Tongue (tissue), 2 donors: ENCODE measurements around the gene MED26. TPM values are rescaled to one million over a fixed set of nuclear protein-coding genes. Genes with fewer than 3 reads are reported as not detected.
A peak's percentile ranks its signal among the peaks of the same experiment; 100 is the strongest.

Experiments used
- DNase-seq: peaks from one replicate; pipeline ENCODE4 v3.0.0-alpha.2; 2015
- total RNA-seq: library from RNA; depleted of rRNA; stranded (reverse); fragments of >200 nt; gene quantifications from one replicate; pipeline ENCODE4 v1.2.3, GENCODE V29; 2014

The MED26 gene
- total RNA-seq, 1 donor from 2014 or later = 5.3 TPM

DNA sequence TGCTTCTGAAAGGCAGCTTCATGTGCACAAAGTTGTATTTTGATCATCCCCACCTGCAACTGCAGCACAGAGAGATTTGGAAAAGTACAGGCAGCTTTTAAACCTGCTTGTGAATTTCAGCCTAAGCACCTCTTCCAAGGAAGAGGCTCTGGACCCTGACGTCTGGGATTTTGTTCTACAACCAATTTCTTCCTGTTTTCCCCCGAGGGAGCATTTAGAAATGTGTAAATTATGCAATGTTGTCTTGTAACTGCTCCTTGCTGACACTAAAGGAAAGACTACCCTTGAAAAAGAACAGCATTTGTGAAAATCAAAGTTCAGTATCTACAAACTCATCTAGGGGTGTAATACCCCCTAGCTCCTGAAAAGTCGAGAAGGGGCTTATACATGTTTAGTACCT, 15.4 kb downstream of the MED26 start:
- no peak for DNase-seq

DNA sequence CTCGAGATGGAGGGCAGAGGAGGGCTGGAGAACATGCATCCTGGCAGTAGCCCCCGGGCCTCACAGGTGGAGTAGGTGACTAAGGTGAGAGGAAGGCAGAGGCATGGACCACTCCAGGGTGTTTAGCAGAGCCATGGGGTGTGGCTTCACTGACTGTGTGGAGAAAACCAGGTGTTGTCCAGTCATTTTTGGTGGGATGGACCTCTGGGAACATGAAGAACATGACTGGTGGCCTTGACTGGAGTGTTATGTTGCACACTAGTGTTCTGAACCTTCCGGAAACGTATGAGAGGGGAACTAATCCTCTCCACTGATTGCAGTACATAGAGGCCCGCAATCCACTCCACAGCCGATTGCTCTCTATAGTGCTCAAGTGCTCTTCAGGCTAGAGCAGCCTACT, 16.9 kb downstream of the MED26 start:
- no peak for DNase-seq

DNA sequence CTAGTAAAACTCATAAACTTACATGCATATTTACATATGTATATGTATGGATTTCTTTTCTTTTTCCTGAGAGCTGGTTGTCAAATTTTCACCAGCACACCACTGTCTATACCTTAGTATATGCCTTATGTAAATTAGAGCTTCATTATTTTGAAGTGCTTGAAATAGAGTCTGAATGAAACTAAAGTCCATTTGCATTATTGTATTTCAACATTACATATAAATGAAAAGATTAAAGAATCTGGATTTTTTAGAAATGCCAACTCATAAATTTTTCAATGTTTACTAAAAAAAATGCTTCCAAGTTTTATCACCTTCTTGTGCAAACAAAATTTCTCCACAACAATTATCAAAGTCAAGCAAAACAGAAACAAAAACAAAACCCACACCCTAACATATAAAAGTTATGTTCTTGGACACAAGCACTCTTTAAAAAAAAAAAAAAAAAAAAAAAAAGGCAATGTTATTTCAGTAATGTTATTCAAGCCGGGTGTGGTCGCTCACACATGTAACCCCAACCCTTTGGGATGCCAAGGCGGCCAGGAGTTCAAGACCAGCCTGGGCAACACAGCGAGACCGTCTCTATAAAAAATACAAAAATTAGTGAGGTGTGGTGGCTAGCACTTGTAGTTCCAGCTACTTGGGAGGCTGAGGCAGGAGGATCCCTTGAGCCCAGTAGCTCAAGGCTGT, 18.3 kb downstream of the MED26 start:
- DNase-seq = no peak

DNA sequence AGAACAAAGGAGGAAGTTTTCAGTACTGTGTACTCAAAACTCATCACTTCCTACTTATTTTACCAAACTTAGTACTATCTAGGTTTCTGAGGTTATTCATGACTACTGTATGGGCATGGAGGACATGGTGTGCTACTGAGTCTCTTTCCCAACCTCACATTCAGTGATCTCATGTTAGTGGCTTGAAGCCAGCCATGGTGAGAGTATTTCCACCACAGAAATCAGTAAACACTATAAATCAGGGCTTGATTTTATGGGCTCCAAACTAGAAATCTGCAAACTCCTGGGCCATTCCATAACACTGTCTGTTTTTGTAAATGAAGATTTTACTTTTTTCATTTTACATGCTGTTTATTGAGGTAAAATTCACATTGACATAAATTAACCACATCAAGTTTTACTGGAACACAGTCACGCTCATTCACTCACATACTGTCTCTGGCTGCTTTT, 19.7 kb downstream of the MED26 start:
- no peak for DNase-seq

DNA sequence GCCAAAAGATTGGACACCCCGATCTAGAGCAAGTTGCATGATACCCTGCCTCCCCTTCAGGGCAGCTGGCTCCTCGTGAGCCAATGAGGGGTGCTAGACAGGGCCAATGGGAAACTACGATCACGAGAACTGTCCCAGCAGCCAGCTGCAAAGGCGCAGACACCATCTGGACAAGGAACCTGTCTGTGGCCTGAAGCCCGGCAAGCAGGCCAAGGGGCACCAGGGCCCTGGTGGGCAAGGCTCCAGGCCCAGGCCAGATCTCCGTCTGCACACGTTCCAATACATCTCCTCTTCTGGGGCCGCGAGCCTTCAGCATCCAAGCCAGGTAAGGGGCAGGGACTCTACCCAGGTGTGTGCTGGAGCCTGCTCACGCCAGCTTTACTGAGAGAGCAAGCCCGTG, 20.2 kb downstream of the MED26 start:
- DNase-seq = no peak

DNA sequence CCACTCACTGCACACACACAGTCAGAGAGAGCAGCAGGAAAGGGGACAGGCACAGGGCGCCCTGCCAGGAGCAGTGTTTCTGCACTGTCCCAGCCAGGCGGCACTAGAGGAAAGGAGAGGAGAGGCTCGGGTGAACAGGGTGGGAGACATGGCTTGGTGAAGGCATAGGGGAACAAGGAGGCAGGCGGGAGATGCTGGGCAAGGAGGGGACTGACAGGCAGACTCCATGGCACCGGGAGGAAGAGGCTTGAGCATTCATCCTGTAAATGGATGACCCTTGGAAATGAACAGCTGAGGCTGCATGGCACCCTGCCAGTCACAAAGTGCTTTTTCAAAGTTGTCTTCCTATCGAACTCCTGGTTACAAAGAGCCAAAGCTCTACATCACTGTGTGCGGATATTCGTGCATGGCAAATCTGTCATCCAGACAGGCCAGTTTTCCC, 22.4 kb downstream of the MED26 start:
- peak; percentile 80 for DNase-seq

DNA sequence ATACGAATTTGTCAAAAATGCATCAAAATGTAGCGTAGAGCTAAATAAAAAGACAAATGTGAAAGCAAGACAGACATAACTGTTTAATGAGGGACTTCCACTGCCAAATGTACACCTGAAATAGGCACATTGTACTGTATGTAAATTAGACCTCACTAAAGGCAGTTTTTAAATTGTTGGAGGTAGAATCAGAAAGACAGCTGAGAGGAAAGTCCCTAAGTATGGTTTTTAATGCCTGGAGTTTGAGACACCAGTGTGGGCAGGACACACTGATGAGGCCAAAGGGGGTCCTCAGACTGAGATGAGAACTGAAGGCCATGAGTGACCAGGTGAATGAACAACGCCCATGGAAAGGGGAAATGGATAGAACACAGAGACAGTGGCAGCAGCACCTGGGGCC, 22.9 kb downstream of the MED26 start:
- DNase-seq = no peak

DNA sequence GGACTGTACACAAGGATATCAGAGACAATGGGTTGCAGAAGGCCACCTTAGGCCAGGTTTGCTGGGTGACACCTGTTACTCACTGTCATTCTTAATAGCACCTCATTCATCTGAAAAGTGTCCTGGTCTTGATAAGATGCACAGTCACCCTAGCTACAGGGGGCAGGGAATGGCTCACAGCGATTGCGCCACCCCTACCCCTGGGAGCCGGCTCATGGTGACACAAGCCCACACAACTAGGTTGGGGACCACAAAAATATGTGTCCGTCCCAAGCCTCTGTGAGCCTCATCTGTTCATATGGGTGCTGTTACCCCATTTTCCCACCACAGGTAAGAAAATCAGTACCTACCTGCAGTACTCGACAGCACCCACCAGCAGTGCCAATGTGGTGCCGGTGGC, 23.4 kb downstream of the MED26 start:
- no peak for DNase-seq

DNA sequence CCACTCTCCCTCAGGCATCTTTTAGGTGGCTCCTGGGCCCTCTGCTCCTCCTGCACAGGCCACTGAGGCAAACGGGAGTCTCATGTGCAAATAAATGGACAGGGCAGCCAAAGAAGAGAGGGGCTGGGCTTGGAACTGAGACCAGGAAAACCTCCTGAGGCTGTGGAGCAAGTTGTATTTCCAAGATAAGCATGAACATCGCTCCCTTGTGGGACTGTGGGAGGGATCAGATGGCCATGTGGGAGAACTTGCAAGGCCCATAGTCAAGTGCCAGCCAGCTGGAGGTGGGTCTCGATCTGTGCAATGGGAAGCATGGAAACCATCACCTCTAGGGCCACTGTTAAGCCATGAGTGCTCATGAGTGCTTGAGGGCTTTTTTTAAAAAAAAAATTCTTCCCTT, 24.9 kb downstream of the MED26 start:
- no peak for DNase-seq

DNA sequence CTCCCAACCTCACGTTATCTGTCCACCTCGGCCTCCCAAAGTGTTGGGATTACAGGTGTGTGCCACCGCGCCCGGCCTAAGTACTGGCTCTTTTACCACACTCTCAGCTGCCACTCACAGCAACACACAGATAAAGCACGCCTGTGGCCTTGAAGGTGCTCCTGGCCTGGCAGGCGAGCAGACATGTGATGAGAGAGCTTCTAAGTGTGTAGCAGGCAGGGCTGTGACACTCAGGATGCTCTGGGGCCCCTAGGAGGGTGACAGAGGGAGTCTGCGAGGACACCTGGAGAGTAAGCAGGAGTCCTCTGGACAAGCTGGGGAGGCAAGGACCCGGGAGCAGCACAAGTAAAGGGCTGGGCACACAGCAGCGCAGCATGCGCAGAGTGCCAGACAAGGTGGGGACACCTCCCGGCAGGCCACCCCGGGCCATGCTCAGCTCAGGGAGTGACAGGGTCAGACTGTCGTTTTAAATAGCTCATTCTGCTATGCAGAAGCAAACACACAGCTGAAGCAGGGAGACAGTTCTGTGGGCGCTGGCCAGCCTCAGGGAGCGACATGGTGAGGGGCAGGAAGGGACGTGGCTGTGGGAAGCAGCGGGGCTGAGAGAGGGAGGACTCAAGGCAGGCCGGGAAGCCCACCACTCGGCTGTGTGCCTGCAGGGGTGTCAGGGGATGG, 26.5 kb downstream of the MED26 start:
- no peak for DNase-seq

DNA sequence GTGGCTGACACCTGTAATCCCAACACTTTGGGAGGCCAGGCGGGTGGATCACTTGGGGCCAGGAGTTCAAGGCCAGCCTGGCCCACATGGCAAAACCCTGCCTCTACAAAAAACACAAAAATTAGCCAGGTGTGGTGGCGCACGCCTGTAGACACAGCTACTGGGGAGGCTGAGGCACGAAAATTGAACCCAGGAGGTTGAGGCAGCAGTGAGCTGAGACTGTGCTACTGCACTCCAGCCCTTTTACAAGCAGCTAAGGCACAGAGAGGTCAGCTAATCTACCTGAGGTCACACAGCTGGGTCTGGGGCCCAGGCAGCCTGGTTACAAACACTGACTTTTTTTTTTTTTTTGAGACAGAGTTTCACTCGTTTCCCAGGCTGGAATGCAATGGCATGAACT, 27.2 kb downstream of the MED26 start:
- no peak for DNase-seq

DNA sequence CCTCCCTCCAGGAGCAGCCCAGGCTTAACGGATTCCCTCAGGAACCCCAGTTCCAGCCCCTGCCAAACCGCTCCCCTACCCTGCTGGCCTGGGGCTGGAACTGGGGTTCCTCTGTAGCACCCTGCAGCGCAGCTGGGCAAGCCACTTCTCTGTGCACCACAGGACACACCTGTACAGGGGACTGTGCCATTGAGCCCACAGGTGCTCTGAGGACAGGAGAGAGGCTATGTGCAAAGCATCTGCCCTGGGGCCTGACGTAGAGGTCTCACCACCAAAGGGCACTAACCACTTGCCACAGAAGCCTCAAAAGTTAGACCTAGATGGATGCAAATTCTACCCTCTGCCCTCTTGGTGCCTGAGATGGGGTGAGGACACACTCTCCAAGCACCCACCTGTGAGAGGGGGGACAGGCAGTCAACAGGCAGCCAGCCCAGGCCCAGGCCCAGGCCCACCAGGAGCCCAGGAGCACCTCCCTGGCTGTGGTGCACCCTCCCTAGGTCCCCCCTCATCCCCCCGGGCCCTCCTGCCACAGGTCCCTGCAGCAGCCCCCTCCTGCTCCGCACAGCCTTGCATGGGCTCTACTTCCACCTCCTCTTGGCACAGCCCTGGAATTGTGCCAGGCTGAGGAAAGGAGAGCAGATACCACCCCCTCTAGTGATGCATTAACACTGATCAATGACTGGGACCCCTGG, 28.2 kb downstream of the MED26 start:
- no peak for DNase-seq

DNA sequence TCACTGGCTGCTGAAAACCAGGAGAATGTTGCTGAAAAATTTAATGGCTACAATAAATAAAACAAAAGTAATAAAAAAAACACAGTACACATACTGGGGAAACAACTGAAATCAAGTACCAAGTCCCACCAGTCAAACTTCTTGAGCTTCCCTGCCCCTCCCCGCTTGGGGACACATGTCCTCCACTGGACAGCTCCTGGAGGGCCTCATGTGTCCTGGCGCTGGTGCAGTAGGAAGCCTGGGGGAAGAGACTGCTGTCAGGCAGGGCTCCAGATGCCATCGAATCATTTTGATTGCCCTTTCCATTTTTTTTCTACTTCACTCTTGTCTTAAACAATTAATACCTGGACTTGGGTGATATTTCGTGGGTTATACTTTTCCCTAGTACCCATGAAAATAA, 29.2 kb downstream of the MED26 start:
- DNase-seq = no peak

DNA sequence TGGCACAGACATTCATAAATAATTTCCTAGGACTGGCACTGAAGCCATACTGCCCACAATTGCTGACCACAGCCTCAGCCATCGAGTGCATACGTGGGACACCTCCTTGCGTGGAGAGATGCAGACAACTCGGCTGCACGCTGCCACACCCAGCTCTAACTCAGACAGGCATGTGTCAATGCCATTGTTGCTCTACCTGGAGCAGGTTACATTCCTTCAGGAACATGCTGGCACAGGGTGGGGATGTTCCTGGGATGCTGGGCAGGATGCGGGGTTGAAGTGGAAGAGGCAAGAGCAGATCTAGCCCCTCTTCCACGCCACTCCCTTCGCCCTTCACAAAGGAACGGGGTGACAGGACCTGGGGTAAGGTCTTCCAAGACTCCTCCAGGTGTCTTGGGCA, 31.6 kb downstream of the MED26 start:
- no peak for DNase-seq

DNA sequence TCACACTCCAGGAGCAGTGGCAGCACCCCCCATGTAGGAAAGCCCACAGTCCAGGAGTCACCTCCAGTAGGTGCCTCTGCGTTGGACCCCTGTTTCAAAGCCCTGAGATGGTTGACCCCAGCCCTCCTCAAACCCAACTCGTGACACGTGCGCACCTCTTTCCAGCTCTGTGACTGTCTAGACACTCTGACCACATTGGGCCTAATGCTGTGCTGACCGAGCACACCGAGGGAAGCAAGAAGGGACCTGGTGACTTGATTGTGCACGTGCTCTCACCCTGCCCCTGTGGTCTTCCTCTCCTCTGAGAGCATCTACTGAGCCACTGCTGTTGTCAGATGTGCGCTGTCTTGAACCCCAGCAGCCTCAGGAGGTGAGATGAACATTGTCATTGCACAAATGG, 32.9 kb downstream of the MED26 start:
- no peak for DNase-seq

DNA sequence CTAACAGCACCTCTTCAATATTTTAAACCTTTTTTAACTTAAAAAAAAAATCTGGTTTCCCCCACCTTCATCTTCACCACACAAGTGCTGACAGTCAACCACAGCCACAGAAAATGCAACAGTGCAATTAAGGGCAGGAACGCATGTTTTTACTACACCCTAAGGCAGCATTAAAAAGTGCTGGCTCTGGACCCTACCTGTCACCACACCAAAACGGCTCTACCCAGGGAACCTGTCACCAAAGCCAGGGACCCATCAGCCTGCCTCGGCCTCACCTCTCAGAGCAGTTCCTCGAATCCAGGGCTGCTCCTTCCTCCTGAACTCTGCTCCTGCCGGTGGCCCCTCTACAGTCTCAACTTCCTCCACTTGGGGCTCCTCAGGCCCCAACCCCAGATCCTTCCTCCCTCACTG, 33.3 kb downstream of the MED26 start:
- no peak for DNase-seq

DNA sequence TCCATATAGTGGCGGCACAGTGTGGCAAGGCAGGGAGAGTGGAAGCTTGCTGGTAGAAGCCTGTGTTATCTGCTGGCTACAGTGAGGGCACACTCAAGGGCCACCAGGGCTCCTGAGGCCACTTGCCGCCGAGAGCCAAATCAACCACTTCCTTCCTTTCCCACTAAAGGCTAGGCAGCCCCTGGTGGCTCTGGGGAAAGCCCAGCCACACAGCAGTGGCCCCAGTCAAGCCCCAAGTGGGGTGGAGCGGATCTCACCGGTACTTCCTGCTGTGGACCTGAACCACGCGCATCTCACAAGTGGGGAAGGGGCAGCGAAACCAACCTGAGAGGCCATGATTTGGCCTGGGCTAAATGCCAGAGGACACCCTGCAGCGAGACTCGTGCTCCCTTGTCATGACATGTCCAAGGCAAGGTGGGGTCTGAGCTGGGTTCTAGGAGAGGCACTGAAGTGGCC, 33.8 kb downstream of the MED26 start:
- DNase-seq = no peak

DNA sequence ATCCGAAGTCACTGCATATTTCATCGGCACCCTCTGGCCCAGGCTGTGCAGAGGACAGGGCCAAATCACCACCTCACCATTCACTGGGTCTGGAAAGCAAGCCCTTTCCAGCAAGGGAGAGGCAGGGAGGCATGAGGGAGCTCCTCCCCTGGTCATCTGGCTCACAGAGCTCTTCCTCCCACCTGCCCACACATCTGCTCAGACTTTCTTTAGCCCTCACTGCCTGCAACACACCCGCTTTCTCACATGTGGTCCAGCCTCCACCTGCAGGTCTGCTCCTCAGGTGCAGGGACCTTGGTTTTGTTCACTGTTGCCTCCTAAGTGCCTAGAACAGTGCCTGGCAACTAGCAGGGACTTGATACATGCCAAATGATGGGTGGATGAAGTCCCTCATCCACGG, 34.8 kb downstream of the MED26 start:
- no peak for DNase-seq

DNA sequence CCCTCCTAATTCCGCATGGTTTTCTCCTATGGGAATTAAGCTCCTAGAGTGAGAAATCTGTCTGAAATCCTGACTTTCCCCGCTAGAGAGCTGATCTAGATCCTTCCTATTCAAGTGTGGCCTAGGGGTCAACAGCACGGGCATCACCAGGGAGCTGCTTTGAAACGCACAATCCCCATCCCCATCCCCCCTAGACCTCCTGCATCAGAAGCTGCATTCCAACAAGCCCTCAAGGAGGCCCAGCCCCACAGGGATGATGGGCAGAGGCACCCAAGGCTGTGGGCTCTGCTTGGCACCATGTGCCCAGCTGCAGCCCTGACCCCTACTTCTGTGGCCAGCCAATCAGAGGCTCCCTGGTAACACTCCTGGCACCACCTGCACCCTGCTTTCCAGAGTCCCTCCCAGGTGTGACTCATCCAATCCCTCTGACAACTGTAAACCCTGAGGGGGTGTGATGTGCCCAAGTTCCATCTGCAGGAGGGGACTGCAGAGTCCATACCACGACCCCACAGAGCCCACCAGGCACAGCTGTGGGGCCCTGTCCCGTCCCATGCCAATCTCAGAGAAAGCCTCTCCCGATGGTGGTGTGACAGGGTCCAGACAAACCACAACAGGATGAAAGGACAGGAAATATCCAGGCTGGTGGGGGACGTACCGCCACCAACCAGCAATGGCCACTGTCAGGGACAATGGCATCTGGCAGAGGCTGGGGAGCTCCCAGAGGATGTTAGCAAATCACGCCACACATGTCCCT, 36.0 kb downstream of the MED26 start:
- no peak for DNase-seq

DNA sequence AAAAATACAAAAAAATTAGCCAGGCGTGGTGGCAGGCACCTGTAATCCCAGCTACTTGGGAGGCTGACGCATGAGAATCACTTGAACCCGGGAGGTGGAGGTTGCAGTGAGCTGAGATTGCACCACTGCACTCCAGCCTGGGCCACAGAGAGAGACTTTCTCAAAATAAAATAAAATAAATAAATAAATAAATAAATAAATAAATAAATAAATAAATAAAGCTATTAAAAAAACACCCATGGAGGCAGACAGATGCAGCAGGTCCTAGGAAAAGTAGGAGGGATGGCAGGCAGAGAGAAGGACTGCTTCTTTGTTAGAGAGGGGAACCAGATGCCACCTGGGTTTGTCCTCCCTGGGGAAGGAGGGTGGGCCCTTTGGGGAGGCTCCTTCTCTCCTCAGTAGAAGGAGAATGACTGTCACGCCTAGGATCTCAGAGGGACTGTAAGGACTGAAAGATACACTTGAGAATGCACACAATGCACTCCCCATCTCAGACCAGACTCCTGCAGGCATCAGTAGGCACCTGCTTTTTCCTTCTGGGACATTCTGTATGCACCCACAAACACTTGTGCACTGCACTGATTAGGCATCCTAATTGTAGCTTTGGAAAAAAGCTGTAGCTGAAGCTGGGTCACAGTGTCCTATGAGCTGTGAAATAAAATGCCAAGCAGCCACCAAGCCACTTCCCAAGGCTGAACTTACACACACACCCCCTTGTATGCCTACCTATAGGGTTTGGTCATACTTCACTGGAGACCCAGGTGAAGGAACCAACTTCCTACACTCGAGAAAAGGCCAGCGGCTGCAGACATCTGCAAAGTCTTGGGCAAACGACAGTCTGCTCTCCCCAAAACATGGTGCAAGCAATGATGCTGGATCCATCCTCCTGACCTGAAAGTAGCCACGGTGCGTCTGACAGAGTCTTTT, 36.9 kb downstream of the MED26 start:
- no peak for DNase-seq

DNA sequence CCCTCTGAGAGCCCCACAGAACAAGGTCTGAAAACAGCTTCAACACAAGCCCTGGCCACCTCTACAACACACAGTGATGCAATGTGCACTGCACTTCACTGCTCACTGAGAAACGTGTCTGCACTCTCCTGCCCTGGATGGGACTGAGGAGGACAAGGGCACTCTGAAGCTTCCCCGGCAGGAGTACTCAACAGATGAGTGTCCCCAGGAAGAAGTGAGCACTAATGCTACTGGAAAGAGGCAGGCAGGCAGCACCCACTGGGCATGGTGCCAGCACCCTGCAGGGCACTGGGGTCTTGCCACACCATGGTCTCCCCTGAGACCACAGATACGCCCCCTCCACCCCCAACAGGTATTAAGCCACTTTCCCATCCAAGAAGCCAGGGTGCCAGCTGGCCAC, 38.1 kb downstream of the MED26 start:
- no peak for DNase-seq
